Measurements from ENCODE around the gene RHBDD1. TPM values are rescaled to one million over a fixed set of nuclear protein-coding genes. Genes with fewer than 3 reads are reported as not detected.
A peak's percentile ranks its signal among the peaks of the same experiment; 100 is the strongest.
"Not testable (repeated sequence)": the region's sequence is repeated elsewhere in the genome, so short reads cannot be mapped to it uniquely, and the experiment has no call there.

The RHBDD1 gene
- polyA plus RNA-seq, 1 donor: 13.4 TPM

DNA sequence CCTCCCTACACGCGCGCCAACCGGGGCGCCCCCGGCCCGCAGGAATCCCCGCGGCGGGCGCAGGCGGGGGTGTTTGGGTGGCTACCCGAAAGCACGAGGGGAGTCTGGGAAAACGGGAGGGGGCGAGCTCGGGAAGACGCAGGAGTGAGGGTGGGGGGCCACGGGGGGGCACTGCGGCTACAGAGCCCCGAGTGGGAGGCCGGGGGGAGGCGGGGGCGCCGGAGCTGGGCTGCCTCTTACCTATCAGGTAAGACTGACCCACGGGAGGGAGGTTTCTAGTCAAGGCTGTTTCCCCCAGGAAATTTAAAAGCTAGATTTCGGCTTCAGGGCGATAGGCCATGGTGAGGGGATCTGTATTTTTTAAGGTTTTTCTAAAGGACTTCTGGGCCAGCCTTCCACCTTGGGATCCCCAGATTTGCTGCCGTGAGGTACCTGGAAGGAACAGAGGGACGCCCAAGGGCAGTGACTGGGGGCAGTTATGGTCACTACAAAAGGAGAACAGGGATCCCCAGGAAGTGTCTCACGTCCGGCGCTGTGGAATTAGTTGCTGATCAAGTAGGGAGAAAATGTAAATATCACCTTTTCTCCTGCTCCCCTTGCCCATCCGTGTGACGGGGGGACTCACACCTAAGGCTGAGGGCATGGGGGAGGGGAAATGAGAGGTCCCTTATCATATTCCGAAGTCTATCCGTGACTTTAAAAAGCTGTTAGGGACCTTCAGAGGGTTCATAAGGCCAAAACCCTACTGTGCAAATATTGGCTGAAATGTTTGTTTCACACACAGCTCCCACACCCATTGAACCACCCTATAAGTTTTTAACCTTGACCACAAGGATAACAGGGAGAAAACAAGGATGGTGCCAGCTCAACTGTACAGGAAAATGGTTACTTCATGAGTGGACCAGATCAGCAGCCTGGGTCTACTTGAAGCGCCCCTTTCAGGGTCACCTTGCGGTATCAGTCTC is 35.6 kb upstream of the RHBDD1 start:
- DNase-seq (ENCODE audit: low read depth): no peak

GRCh38 chr2:226800941-226801784 is 34.7 kb upstream of the RHBDD1 start:
- DNase-seq (ENCODE audit: low read depth): no peak

DNA sequence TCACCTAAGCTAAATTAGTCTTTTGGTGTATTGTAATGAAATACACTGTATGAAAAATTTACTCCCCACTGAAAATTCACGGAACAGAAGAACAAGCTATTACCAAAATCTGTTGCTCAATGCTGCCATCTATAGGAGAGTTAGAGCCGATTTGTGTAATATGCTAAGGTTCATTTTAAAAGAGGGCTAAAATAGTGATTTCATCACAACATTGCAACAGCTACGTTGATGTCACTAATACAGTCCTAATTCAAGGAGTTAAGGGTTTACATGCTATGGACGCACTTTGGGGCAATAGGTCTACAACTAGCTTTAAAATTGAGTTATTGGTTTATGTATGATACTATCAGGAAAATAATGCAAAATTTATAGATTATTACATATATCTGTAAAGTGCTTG is 33.3 kb upstream of the RHBDD1 start:
- peak; percentile 70 for DNase-seq (ENCODE audit: low read depth)

DNA sequence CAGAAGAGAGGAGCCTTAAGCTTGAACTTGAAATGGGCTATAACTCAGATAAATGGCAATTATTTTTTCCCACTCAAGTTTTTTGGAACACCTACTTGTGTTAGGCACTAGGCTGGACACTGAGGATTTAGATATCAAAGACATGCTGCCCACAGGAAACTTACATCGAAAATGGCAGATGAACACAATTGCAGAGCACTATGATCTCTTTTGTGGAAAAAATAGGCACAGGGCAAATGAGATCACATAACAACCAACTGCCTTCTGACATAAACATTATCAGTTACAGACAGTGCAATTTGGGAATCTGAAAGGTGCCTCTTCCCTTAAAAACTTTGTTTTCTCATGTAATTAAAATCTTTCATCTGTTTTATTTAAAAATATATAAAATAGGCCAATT is 32.4 kb upstream of the RHBDD1 start:
- no peak for DNase-seq (ENCODE audit: low read depth)

DNA sequence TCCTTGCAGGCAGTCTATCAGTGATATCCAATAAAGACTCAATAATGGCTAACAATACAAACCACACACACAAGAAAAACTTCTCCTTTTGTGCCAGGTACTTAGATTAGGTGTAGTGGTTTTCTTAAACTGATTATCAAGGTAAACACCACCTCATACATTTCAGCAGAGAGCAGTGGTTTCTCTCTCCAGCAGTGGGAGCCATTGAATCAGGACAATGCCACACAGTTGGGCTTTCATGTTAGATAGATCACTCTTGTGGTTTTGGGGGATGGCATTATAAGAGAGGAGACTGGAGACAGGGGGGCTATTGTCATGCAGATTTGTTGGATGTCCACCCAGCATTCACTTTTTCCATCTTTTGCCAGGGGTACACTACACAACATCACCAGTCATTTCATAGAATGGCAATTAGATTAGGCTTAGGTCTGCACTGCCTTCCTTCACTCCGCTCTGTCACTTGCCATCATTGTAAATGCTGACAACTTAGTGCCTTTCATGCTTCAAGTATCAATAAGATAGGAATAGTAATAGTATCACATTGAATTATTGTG is 22.6 kb upstream of the RHBDD1 start:
- DNase-seq (ENCODE audit: low read depth): no peak

DNA sequence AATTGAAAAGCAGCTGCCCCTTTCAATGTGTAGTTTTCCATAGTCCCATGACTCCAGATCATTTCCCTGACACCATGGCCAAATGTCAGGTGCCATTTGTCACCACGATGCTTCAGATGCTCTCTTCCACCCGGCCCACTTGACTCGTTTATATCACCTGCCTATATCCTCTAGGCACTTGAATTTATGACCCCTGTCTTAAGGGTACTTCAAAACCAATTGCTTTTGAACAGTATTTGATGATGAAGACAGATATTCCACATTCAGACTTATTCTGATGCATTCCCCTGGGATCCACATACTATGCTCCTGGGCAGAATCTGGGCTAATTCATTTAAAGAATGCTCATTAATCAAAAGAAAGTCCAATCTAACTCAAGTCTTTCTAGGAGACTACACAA is 16.9 kb upstream of the RHBDD1 start:
- no peak for DNase-seq (ENCODE audit: low read depth)

DNA sequence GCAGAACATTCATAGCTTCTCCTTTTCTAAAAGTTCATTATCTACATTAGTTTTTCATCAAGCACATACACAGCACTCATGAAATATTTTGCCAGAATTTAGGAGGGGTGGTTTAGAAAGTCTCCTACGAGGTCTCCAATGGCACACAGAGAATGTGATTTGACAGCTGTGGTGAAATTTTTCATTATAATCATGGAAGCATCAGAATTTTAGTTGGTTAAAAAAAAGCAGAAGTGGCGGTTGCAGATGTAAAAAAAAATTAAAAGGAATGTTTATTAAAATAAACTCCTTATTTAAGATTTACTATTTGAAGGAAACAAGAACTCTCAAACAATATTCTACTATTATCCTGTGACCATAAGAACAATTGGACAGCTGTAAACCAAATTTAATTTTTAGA is 10.8 kb upstream of the RHBDD1 start:
- no peak for DNase-seq (ENCODE audit: low read depth)

DNA sequence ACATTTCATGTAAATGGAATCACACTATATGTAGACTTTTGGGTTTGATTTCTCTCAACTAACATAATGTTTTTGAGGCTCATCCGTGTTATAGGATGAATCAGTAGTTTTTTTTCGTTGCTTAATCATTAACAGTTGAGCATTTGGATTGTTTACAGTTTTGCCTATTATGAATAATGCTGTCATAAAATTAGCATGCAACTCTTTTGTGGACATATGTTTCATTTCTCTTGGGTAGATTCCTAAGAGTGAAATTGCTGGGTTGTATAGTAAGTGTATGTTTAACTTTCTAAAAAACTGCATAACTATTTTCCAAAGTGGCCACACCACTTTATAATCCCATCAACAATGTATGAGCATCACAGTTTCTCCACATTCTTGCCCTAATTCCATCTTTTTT is 7.7 kb upstream of the RHBDD1 start:
- no peak for DNase-seq (ENCODE audit: low read depth)

DNA sequence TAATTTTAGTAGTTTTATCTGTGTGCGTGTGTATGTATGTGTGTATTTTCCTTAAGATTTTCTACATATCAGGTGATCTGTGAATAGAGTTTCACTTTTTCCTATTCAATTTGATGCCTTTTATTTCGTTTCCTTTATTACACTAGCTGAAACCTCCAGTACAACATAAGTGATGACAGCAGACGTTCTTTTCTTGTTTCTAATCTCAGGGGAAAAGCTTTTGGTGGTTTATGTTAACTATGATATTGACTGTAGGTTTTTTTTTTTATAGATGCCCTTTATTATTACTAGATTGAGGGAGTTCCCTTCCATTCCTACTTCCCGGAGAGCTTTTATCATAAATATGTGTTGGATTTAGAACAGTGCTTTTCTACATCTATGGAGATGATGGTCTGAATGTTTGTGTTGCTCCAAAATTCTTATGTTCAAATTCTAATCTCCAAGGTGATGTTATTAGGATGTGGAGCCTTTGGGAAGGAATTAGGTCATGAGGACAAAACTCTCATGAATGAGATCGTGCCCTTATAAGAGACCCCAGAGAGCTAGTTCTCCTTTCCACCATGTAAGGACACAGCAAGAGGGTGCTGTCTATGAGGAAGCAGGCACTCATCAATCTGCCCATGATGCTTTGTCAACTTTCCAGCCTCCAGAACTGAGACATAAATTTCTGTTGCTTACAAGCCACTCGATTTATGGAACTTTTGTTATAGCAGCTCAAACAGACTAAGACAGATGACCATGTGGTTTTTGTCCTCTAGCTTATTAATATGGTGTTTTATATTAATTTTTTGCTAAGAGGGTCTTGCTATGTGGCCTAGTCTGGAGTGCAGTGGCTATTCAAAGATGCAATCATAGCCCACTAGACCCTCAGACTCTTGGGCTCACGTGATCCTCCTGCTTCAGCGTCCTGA is 5.9 kb upstream of the RHBDD1 start:
- DNase-seq (ENCODE audit: low read depth): no peak

DNA sequence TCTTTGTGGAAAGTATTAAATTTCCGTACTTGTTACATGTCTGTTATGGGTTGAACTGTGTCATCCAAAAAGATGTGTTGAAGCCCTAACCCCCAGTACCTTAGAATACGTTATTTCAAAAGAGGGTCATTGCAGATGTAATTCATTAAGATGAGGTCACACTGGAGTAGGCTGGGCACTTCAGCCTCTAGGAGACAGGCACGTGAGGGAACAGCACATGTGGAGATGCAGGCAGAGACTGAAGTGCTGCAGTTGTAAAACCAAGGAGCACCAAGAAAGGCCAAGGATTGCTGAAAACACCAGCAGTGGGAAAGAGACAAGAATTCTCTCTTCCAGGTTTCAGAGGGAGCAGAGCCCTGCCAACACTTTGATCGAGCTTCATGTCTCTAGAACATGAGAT is 4.6 kb upstream of the RHBDD1 start:
- DNase-seq (ENCODE audit: low read depth): no peak

- DNase-seq (ENCODE audit: low read depth): no peak
Observed at GRCh38 chr2:226832061-226832460, 3.8 kb upstream of the RHBDD1 start.

GRCh38 chr2:226834880-226835279 is 974 bp upstream of the RHBDD1 start:
- DNase-seq (ENCODE audit: low read depth): not testable (repeated sequence)

DNA sequence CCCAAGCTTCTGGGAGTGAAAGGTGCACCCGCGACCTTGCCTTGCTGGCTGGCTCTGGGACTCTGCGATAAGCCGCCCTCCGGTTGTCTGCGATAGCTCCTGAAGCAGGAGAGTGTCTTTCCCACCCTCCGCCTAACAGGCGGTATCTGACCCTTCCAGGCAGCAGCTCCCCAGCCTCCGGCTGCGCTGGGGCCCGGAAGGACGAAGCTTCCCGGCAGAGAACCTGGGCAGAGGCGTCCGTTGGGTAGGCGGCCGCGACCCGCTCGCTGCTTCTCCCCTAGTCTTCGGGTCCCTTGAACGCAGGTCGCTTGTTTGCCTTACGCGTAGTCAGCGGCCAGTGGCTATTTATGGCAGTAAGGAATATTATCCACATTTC is 446 bp upstream of the RHBDD1 start:
- DNase-seq (ENCODE audit: low read depth): no peak

- DNase-seq (ENCODE audit: low read depth): no peak
Observed at GRCh38 chr2:226836548-226836885, 663 bp downstream of the RHBDD1 start.

DNA sequence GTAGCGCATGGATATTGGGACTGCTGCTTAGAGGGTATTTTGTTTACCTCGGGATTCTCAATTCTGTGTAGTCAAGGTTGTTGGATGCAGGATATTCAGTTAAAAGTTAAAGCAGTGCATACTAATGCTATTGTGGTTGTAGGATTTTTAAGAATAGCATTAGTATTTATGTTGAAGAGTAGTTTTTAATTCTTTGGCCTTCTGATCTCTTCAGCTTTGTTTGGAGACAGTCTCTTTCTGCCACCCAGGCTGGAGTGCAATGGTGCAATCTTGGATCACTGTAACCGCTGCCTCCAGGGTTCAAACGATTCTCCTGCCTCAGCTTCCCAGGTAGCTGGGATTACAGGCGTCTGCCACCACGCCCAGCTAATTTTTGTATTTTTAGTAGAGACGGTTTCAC is 1.5 kb downstream of the RHBDD1 start:
- no peak for DNase-seq (ENCODE audit: low read depth)

DNA sequence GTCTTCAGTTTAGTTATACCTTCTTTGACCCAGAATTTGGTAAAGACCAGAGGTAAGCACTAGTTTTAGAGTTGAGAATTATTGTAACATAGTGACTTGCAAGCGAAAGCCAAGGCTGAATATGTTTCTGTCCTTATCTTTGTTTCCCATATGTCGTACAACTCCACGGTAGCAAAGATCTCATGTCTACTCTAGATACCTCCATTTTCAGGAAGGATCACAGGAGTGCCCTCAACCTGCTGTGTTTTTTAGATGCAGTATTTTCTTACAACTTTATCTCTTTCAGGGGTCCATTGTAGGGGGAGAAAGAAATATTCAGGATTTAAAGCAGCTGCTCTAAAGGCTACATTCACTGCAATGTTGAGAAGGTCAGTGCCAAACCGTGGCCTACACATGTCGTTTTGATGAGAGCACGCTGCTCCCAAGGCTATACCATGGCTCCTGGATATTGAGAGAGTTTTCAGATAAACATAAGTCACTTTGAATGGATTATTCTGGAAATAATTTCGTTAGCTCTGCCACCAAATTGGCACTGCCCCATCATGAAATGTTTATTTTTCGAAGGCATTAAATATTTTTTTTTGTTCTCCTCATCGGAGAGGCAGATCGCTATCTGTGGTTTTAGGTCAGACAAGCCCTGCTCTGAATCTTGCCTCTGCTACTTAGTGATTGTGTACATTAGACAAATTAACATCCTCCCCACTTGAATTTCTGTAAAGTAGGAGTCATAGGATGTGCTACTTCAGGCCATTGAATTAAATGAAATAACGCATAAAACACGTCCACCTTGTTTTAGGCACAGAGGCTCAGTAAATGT is 2.1 kb downstream of the RHBDD1 start:
- no peak for DNase-seq (ENCODE audit: low read depth)

DNA sequence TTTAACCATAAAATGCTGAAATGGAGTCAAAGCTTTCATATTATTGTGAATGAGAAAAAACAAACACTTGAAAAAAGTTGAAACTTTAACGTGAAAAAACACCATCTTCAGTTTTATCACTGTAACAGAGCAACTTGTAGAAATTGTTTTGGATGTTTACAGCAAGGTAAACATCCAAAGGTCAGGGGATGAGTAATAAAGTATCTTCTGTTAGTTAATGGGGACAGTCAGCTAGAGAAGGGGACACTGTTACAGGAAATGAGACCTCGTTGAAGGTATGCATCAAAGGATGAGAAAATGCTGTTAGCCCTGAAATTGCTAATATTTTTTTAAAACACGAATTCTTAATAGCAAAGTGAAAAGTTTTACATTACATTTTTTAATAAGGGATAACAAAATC is 2.9 kb downstream of the RHBDD1 start:
- no peak for DNase-seq (ENCODE audit: low read depth)

DNA sequence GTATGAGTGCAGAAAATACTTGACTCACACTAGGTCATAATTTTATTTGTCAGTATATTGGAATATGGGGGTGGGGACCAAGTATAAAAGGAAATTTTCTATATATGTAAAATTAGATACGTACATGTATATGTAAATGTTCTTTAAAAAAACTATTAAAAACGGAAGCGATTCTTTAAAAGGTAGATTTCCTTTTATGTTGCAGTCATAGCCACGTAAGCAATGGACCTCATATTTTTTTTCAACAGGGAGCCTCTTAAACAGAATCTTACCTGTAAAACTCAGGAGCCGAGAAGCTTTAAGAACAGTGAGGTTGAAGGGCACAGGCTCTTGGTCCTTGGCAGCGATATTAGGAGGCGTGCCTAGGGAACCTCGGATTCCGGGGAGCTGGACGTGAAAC is 3.3 kb downstream of the RHBDD1 start:
- DNase-seq (ENCODE audit: low read depth): no peak

- no peak for DNase-seq (ENCODE audit: low read depth)
Observed at GRCh38 chr2:226839951-226840350, 4.1 kb downstream of the RHBDD1 start.

- not testable (repeated sequence) for DNase-seq (ENCODE audit: low read depth)
Observed at GRCh38 chr2:226843001-226843400, 7.1 kb downstream of the RHBDD1 start.
